ENCODE measurements around the gene MAP3K4.
"Not testable (repeated sequence)": the region's sequence is repeated elsewhere in the genome, so short reads cannot be mapped to it uniquely, and the experiment has no call there.

DNA sequence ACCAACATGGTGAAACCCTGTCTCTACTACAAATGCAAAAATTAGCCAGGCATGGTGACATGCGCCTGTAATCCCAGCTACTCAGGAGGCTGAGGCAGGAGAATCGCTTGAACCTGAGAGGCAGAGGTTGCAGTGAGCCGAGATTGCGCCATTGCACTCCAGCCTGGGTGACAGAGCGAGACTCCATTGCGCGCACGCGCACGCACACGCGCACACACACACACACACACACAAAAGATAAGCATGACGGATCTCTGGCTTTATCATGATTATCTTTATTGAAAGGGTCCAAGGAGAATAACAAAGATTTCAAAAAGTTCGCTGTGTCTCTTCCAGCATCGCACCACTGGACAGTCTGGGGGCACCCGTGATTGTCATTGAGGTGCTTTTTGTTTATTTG lies 19.0 kb upstream of the MAP3K4 start:
- TF ChIP-seq, protein P1, sequence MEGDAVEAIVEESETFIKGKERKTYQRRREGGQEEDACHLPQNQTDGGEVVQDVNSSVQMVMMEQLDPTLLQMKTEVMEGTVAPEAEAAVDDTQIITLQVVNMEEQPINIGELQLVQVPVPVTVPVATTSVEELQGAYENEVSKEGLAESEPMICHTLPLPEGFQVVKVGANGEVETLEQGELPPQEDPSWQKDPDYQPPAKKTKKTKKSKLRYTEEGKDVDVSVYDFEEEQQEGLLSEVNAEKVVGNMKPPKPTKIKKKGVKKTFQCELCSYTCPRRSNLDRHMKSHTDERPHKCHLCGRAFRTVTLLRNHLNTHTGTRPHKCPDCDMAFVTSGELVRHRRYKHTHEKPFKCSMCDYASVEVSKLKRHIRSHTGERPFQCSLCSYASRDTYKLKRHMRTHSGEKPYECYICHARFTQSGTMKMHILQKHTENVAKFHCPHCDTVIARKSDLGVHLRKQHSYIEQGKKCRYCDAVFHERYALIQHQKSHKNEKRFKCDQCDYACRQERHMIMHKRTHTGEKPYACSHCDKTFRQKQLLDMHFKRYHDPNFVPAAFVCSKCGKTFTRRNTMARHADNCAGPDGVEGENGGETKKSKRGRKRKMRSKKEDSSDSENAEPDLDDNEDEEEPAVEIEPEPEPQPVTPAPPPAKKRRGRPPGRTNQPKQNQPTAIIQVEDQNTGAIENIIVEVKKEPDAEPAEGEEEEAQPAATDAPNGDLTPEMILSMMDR (IDR thresholded peaks at IDR 0.05): not testable (repeated sequence)
- not testable (repeated sequence) for TF ChIP-seq POLR2A (IDR thresholded peaks at IDR 0.05)
